ENCODE results near the gene CFTR. TPM values are rescaled to one million over a fixed set of nuclear protein-coding genes. Genes with fewer than 3 reads are reported as not detected.
"Not testable (repeated sequence)": the region's sequence is repeated elsewhere in the genome, so short reads cannot be mapped to it uniquely, and the experiment has no call there.

CFTR gene
- total RNA-seq, 1 donor from 2014 or later = not detected

GRCh38 chr7:117480055-117480362, 184 bp downstream of the CFTR start:
- H3K4me3 Mint-ChIP-seq = no peak overlapping the region
- no peaks in the 10 kb centered on the region for H3K36me3 Mint-ChIP-seq (ENCODE audit: low read depth)
- peaks cover 31% of the 10 kb centered on the region for H3K27me3 Mint-ChIP-seq
- DNase-seq = no peak
- no peak overlapping the region for H3K27ac Mint-ChIP-seq
- intact Hi-C loops (cut with micrococcal nuclease) = no loop called here
- no peaks in the 10 kb centered on the region for H3K9me3 Mint-ChIP-seq
- peaks cover 2% of the 10 kb centered on the region for H3K4me1 Mint-ChIP-seq

DNA sequence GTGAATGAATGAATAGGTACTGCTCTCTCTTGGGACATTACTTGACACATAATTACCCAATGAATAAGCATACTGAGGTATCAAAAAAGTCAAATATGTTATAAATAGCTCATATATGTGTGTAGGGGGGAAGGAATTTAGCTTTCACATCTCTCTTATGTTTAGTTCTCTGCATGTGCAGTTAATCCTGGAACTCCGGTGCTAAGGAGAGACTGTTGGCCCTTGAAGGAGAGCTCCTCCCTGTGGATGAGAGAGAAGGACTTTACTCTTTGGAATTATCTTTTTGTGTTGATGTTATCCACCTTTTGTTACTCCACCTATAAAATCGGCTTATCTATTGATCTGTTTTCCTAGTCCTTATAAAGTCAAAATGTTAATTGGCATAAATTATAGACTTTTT, 1.2 kb downstream of the CFTR start:
- Mint-ChIP-seq H3K27me3 (peaks cover 31% of the 10 kb centered on the region), H3K27ac (no peak overlapping the region), H3K4me3 (no peak overlapping the region), H3K9me3 (no peaks in the 10 kb centered on the region), H3K36me3 (ENCODE audit: low read depth) (no peaks in the 10 kb centered on the region), H3K4me1 (peaks cover 2% of the 10 kb centered on the region)
- no peak for DNase-seq
- intact Hi-C loops (cut with micrococcal nuclease) = no loop called here

- H3K9me3 Mint-ChIP-seq = no peaks in the 10 kb centered on the region
- H3K4me3 Mint-ChIP-seq = no peak overlapping the region
- no peaks in the 10 kb centered on the region for H3K4me1 Mint-ChIP-seq
Measured at GRCh38 chr7:117485118-117485620, 5.3 kb downstream of the CFTR start.

GRCh38 chr7:117489016-117489415, 9.2 kb downstream of the CFTR start:
- H3K27me3 Mint-ChIP-seq = no peaks in the 10 kb centered on the region
- no peaks in the 10 kb centered on the region for H3K9me3 Mint-ChIP-seq
- H3K4me3 Mint-ChIP-seq = no peak overlapping the region
- H3K36me3 Mint-ChIP-seq (ENCODE audit: low read depth) = no peaks in the 10 kb centered on the region
- H3K27ac Mint-ChIP-seq = no peak overlapping the region
- DNase-seq = no peak
- no peaks in the 10 kb centered on the region for H3K4me1 Mint-ChIP-seq
- intact Hi-C loops (cut with micrococcal nuclease) = no loop called here

More at GRCh38 chr7:117485118-117485620, 5.3 kb downstream of the CFTR start:
- Mint-ChIP-seq H3K36me3 (ENCODE audit: low read depth) (no peaks in the 10 kb centered on the region), H3K27ac (no peak overlapping the region), H3K27me3 (peaks cover 10% of the 10 kb centered on the region)
- no peak for DNase-seq
- intact Hi-C loops (cut with micrococcal nuclease) = no loop called here

GRCh38 chr7:117489430-117489829, 9.6 kb downstream of the CFTR start:
- Mint-ChIP-seq H3K4me1 (no peaks in the 10 kb centered on the region), H3K27ac (no peak overlapping the region), H3K4me3 (no peak overlapping the region), H3K9me3 (no peaks in the 10 kb centered on the region), H3K27me3 (no peaks in the 10 kb centered on the region), H3K36me3 (ENCODE audit: low read depth) (no peaks in the 10 kb centered on the region)
- intact Hi-C loops (cut with micrococcal nuclease) = no loop called here
- DNase-seq = no peak

- intact Hi-C loops (cut with micrococcal nuclease) = no loop called here
- no peak overlapping the region for H3K4me3 Mint-ChIP-seq
- H3K9me3 Mint-ChIP-seq = no peaks in the 10 kb centered on the region
- no peaks in the 10 kb centered on the region for H3K27me3 Mint-ChIP-seq
- H3K4me1 Mint-ChIP-seq = no peaks in the 10 kb centered on the region
- H3K36me3 Mint-ChIP-seq (ENCODE audit: low read depth) = no peaks in the 10 kb centered on the region
- no peak for DNase-seq
- no peak overlapping the region for H3K27ac Mint-ChIP-seq
Measured at GRCh38 chr7:117489911-117490310, 10.1 kb downstream of the CFTR start.

DNA sequence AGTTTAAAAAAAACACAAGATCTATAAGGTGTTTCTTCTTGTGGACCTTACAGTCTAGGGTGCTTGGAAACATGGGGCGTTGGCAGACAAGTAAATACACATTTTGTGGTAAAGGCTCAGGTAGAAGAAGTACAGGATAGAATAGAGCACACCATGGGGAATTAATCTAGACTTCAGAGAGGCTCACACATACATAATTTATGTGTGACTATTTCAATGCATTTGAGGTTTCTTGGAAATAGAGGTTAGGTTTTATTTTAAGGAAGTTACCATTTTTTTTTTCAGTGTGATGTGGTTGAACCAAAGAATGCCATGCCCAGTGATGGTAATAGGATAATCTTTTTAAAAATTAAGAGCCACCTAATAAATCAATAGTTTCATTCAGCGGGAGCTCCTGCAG, 12.8 kb downstream of the CFTR start:
- no peaks in the 10 kb centered on the region for H3K27me3 Mint-ChIP-seq
- no peaks in the 10 kb centered on the region for H3K4me1 Mint-ChIP-seq
- DNase-seq = no peak
- H3K36me3 Mint-ChIP-seq (ENCODE audit: low read depth) = no peaks in the 10 kb centered on the region
- H3K9me3 Mint-ChIP-seq = no peaks in the 10 kb centered on the region
- no peak overlapping the region for H3K4me3 Mint-ChIP-seq
- H3K27ac Mint-ChIP-seq = no peak overlapping the region
- intact Hi-C loops (cut with micrococcal nuclease) = no loop called here

- no peaks in the 10 kb centered on the region for H3K9me3 Mint-ChIP-seq
- H3K4me1 Mint-ChIP-seq = no peaks in the 10 kb centered on the region
- no peaks in the 10 kb centered on the region for H3K36me3 Mint-ChIP-seq (ENCODE audit: low read depth)
- intact Hi-C loops (cut with micrococcal nuclease) = no loop called here
- H3K4me3 Mint-ChIP-seq = no peak overlapping the region
- no peaks in the 10 kb centered on the region for H3K27me3 Mint-ChIP-seq
- H3K27ac Mint-ChIP-seq = no peak overlapping the region
- DNase-seq = no peak
Measured at GRCh38 chr7:117493460-117493859, 13.6 kb downstream of the CFTR start.

GRCh38 chr7:117495308-117495707, 15.5 kb downstream of the CFTR start:
- Mint-ChIP-seq H3K4me3 (no peak overlapping the region), H3K27me3 (no peaks in the 10 kb centered on the region), H3K9me3 (no peaks in the 10 kb centered on the region), H3K27ac (no peak overlapping the region), H3K4me1 (no peaks in the 10 kb centered on the region), H3K36me3 (ENCODE audit: low read depth) (no peaks in the 10 kb centered on the region)
- intact Hi-C loops (cut with micrococcal nuclease) = no loop called here
- no peak for DNase-seq

DNA sequence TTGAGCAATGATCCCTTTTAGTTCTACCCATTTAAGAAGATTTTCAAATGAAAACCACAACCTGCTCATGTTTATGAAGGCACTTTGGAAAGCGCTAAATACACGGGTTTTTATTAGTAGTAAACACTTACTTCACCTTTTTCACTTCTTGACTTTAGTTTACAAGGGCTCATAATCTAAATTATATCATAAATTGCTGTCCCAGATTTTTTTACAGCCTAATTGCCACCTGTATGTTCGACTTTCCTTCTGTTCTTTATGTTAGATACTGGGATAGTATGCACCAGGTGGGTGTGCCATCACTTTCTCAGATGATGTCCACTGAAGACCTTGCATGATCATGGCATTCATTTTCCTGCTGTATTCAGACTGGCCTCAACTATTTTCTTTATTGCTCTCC, 22.5 kb downstream of the CFTR start:
- no peak overlapping the region for H3K27ac Mint-ChIP-seq
- no peaks in the 10 kb centered on the region for H3K9me3 Mint-ChIP-seq
- no peak for DNase-seq
- no peak overlapping the region for H3K4me3 Mint-ChIP-seq
- H3K36me3 Mint-ChIP-seq (ENCODE audit: low read depth) = no peaks in the 10 kb centered on the region
- no peaks in the 10 kb centered on the region for H3K27me3 Mint-ChIP-seq
- H3K4me1 Mint-ChIP-seq = no peaks in the 10 kb centered on the region
- intact Hi-C loops (cut with micrococcal nuclease) = no loop called here

DNA sequence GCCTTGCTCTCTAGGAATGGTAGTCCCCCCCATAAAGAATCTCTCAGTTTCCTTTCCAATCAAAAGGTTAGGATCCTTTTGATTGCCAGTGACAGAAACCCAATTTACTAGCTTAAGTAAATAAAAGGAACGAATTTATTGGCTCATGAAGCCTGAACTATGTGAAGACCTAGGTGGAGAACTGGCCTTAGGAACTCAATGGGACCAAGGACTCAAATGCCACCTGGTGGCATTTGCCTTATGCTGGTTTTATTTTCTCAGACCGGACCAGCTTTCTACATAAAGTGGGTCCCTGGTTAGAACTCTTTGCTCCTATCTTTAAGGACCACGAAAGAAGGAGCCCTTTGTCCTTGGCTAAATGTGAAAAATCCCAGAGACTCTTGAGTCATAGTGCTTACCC, 25.4 kb downstream of the CFTR start:
- Mint-ChIP-seq H3K27me3 (no peaks in the 10 kb centered on the region), H3K36me3 (ENCODE audit: low read depth) (no peaks in the 10 kb centered on the region), H3K9me3 (no peaks in the 10 kb centered on the region), H3K4me1 (no peaks in the 10 kb centered on the region), H3K4me3 (no peak overlapping the region), H3K27ac (no peak overlapping the region)
- DNase-seq = no peak
- intact Hi-C loops (cut with micrococcal nuclease) = no loop called here

GRCh38 chr7:117508676-117509075, 28.9 kb downstream of the CFTR start:
- Mint-ChIP-seq H3K27me3 (no peaks in the 10 kb centered on the region), H3K36me3 (ENCODE audit: low read depth) (no peaks in the 10 kb centered on the region), H3K4me3 (no peak overlapping the region), H3K4me1 (no peaks in the 10 kb centered on the region), H3K27ac (no peak overlapping the region), H3K9me3 (no peaks in the 10 kb centered on the region)
- intact Hi-C loops (cut with micrococcal nuclease) = no loop called here
- DNase-seq = no peak

DNA sequence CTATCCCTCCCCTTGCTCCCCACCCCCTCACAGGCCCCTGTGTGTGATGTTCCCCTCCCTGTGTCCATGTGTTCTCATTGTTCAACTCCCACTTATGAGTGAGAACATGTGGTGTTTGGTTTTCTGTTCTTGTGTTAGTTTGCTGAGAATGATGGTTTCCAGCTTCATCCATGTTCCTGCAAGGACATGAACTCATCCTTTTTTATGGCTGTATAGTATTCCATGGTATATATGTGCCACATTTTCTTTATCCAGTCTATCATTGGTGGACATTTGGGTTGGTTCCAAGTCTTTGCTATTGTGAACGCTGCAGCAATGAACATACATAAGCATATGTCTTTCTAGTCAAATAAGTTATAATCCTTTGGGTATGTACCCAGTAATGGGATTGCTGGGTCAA, 37.4 kb downstream of the CFTR start:
- intact Hi-C loops (cut with micrococcal nuclease); DNase-seq; H3K4me3 Mint-ChIP-seq; H3K27ac Mint-ChIP-seq; H3K36me3 Mint-ChIP-seq (ENCODE audit: low read depth); H3K9me3 Mint-ChIP-seq; H3K27me3 Mint-ChIP-seq; H3K4me1 Mint-ChIP-seq: not testable (repeated sequence)

GRCh38 chr7:117530390-117530789, 50.6 kb downstream of the CFTR start:
- intact Hi-C loops (cut with micrococcal nuclease) = no loop called here
- no peak for DNase-seq
- no peaks in the 10 kb centered on the region for H3K4me1 Mint-ChIP-seq
- no peaks in the 10 kb centered on the region for H3K27me3 Mint-ChIP-seq
- no peaks in the 10 kb centered on the region for H3K9me3 Mint-ChIP-seq
- H3K4me3 Mint-ChIP-seq = no peak overlapping the region
- H3K36me3 Mint-ChIP-seq (ENCODE audit: low read depth) = no peaks in the 10 kb centered on the region
- no peak overlapping the region for H3K27ac Mint-ChIP-seq

GRCh38 chr7:117531595-117532244, 51.9 kb downstream of the CFTR start:
- intact Hi-C loops (cut with micrococcal nuclease) = no loop called here
- no peak for DNase-seq
- H3K27ac Mint-ChIP-seq = no peak overlapping the region
- no peaks in the 10 kb centered on the region for H3K9me3 Mint-ChIP-seq
- H3K36me3 Mint-ChIP-seq (ENCODE audit: low read depth) = no peaks in the 10 kb centered on the region
- H3K4me1 Mint-ChIP-seq = no peaks in the 10 kb centered on the region
- no peaks in the 10 kb centered on the region for H3K27me3 Mint-ChIP-seq
- no peak overlapping the region for H3K4me3 Mint-ChIP-seq
